ENCODE measurements around the gene TAF1C.
A peak's percentile ranks its signal among the peaks of the same experiment; 100 is the strongest.

TAF1C gene

GRCh38 chr16:84212631-84213030 lies 25.8 kb upstream of the TAF1C start (continued):
- TF ChIP-seq PRDM10 (tag by site-specific recombination; IDR thresholded peaks at IDR 0.05) (no peak), ZNF529 (tag by site-specific recombination; IDR thresholded peaks at IDR 0.05; ENCODE audit: insufficient replicate concordance) (no peak), ZNF600 (tag by site-specific recombination; IDR thresholded peaks at IDR 0.05) (no peak), HOXC10 (CRISPR knock-in tag; IDR thresholded peaks at IDR 0.05) (no peak), ZNF157 (tag by site-specific recombination; IDR thresholded peaks at IDR 0.05) (no peak)

GRCh38 chr16:84212154-84212553 lies 25.3 kb upstream of the TAF1C start:
- Histone ChIP-seq H3K4me1 (ENCODE audit: control insufficient read depth, insufficient read depth, low read length) (no peaks in the 10 kb centered on the region), H3K4me3 (ENCODE audit: low read depth, low read length) (no peak overlapping the region), H3K36me3 (ENCODE audit: control insufficient read depth in 2 of 2, insufficient read depth in 1 of 2, low read length in 2 of 2) (no peaks in the 10 kb centered on the region), H3K9me3 (ENCODE audit: control insufficient read depth, insufficient read depth, low read depth, low read length) (no peaks in the 10 kb centered on the region), H3K27ac (ENCODE audit: extremely low read depth, low read depth, low read length) (no peak overlapping the region)
- ChIA-PET CTCF (interaction anchor here (0.7 kb wide), 1 partner anchor 387 kb away, joined by 3 read pairs; no protein-coding TSS in a partner anchor), POLR2A (no interaction called here)
- TF ChIP-seq ZFHX2 (tag by site-specific recombination; conservative IDR thresholded peaks at IDR 0.05) (peak; percentile 69), ZNF513 (tag by site-specific recombination; IDR thresholded peaks at IDR 0.05) (no peak), EGR2 (tag by site-specific recombination; IDR thresholded peaks at IDR 0.05; ENCODE audit: low read depth) (peak; percentile 70)

GRCh38 chr16:84209989-84210388 lies 23.1 kb upstream of the TAF1C start:
- H3K4me1 ChIP-seq (ENCODE audit: control insufficient read depth, insufficient read depth, low read length) = no peaks in the 10 kb centered on the region

More at GRCh38 chr16:84209989-84210388, 23.1 kb upstream of the TAF1C start:
- H3K27ac ChIP-seq (ENCODE audit: extremely low read depth, low read depth, low read length) = no peak overlapping the region
- TF ChIP-seq TSHZ1 (tag by site-specific recombination; IDR thresholded peaks at IDR 0.05; ENCODE audit: borderline replicate concordance) (no peak), KLF16 (tag by site-specific recombination; IDR thresholded peaks at IDR 0.05) (no peak), ZFP69B (tag by site-specific recombination; IDR thresholded peaks at IDR 0.05) (no peak), BCL11B (tag by site-specific recombination; IDR thresholded peaks at IDR 0.05; ENCODE audit: low read depth) (no peak), FEZF1 (tag by site-specific recombination; IDR thresholded peaks at IDR 0.05) (no peak), ZNF354C (tag by site-specific recombination; IDR thresholded peaks at IDR 0.05; ENCODE audit: borderline replicate concordance, low read depth) (no peak), ZBTB49 (tag by site-specific recombination; IDR thresholded peaks at IDR 0.05; ENCODE audit: low read depth) (no peak)
- POLR2A ChIA-PET = no interaction called here
- CTCF ChIA-PET = interaction anchor here (0.7 to 0.8 kb wide), 3 partner anchors 8 to 99 kb away, joined by 3 read pairs; no protein-coding TSS in a partner anchor
- no peaks in the 10 kb centered on the region for H3K36me3 ChIP-seq (ENCODE audit: control insufficient read depth in 2 of 2, insufficient read depth in 1 of 2, low read length in 2 of 2)
- no peaks in the 10 kb centered on the region for H3K9me3 ChIP-seq (ENCODE audit: control insufficient read depth, insufficient read depth, low read depth, low read length)
- no peak overlapping the region for H3K4me3 ChIP-seq (ENCODE audit: low read depth, low read length)
